GM23248 (cell line): ENCODE results near the gene FHL5.

Experiments
- EZH2 ChIP-seq: fragments of 200-600 bp; sonication (generic); IDR thresholded peaks from 2 replicates; pipeline ENCODE4 v1.6.1; 2018; ENCODE audit warnings: antibody characterized with exemption, mild to moderate bottlenecking; ENCODE audit not compliant: insufficient read depth, poor library complexity, severe bottlenecking
- EZH2phosphoT487 ChIP-seq: fragments of 200-600 bp; sonication (generic); IDR thresholded peaks from 2 replicates; pipeline ENCODE4 v1.6.1; 2018; ENCODE audit warnings: antibody characterized with exemption, moderate library complexity, mild to moderate bottlenecking, low read depth; ENCODE audit not compliant: insufficient read depth

- TF ChIP-seq EZH2phosphoT487 (no peak), EZH2 (no peak)
Observed at GRCh38 chr6:96659084-96659845, 96.3 kb downstream of the FHL5 start.
